NCI-H1694 (cell line): ENCODE measurements around the gene SLC50A1.

Experiments
- DNase-seq: peaks from one replicate; lab custom pipeline; 2025; lab: John Stamatoyannopoulos, UW

The SLC50A1 gene

DNA sequence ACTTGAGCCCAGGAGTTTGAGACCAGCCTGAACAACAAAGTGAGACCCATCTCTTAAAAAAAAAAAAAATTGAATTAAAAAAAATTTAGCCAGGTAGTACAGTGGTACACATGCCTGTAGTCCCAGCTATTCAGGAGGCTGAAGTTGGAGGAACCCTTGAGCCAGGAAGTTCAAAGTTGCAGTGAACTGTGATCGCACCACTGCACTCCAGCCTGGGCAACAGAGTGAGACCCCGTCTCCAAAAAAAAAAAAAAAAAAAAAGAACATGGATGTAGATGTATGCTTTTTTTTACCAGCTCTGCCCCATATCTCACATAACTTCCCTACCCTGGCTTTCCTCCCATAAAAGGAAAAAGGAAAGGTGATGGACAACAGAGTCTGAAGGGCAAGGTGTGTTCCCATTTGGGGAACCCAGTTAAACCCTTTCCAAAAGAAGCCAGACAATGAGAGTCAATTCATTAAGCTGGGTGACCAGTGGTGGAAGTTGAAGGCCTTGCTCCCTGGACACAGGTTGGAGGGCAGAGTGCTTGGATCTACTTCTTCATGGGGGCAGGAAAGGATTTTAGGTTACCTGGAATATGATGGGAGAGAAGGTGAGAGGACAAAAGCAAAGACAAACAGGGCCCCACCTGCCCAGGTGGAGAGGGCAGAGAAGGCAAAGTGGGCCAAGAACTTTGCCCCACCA is 34.6 kb downstream of the SLC50A1 start:
- no peak for DNase-seq

DNA sequence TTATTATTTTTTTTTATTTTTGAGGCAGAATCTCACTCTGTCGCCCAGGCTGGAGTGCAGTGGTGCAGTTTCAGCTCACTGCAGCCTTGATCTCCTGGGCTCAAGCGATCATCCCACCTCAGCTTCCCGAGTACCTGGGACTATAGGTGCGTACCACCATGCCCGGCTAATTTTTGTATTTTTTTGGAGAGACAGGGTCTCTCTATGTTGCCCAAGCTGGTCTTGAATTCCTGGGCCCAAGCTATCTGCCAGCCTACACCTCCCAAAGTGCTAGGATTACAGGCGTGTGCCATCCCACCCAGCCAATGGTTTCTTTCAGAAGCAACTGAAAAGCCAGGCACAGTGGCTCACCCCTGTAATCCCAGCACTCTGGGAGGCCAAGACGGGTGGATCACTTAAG is 35.2 kb downstream of the SLC50A1 start:
- DNase-seq: no peak

DNA sequence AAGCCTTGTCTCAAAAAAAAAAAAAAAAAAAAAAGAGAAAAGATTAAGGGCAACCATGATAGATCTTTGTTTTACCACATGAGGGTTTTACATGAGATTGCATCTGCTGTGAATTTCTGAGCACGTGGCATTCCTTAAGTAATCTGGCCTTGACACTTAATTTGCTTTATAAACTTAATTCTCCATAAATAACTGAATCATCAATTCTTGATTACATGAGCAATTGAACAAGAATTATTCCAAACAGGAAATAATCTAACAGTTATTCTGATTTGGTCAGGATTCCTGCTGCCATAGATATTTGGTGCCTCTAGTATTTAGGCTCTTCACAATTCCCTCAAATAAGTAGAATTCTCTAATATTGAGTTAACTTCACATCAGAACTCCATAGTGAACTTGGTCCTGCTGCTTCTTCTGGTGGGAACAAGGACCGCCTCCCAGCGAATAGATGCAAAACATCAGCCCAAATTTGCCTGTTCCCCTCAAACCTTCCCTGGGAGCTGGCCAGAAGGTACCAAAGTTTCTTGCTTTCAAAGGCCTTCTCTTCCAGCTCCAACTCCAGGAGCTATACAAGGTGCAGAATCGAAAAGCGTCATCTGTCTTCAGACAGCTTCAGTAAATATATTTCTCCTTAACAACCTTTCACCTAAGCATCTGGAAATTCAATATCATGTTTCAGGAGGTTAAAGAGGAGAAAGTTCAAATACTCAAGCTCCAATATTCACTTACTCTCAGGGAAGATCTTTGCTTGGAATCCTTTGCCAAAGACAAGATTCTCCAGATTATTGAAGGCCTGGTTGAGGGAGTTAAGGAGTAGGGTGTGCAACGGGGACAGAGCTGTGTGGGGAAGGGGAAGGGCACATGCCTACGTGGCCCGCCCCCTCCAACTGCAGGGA is 36.4 kb downstream of the SLC50A1 start:
- DNase-seq: no peak

DNA sequence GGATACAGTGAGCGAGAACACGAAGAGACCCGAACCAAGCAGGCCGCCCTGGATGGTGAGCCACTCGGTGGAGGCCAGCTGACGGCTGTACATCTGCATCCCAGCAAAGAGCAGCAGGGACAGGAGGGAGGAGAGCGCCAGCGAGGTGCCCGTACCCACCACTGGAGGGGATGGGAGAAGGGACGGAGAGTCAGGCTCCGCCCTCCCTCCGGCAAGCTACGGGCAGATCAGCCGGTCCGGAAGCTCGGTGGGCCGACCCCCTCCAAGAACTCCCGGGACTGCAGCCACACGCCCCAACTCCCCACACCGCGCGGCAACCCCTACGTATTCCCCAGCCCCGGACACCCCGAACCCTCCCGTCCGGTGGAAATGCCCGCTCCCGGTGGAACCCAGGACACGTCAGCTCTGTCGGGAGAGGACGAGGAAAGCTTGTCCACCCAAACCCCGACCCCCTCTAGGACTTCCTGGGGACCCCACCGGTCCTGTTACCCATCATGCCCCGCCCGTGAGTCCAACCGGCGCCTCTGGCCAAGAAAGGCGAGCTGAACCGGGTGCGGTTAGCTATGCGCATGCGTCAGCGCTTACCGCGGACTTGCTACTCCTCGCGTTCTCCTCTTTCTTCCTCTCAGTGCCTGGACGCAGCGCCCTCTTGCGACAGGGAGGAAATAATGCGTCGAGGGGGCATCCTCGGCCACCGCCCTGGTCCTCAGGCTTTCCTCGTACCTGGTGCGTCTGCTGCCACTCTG is 37.3 kb downstream of the SLC50A1 start, which contains the start of gene KRTCAP2:
Gene KRTCAP2, minus strand, starts transcription at position 573 of the 746 bp plus-strand sequence. Its CDS starts 80 bp downstream, at position 493.
- peak; percentile 100 for DNase-seq

DNA sequence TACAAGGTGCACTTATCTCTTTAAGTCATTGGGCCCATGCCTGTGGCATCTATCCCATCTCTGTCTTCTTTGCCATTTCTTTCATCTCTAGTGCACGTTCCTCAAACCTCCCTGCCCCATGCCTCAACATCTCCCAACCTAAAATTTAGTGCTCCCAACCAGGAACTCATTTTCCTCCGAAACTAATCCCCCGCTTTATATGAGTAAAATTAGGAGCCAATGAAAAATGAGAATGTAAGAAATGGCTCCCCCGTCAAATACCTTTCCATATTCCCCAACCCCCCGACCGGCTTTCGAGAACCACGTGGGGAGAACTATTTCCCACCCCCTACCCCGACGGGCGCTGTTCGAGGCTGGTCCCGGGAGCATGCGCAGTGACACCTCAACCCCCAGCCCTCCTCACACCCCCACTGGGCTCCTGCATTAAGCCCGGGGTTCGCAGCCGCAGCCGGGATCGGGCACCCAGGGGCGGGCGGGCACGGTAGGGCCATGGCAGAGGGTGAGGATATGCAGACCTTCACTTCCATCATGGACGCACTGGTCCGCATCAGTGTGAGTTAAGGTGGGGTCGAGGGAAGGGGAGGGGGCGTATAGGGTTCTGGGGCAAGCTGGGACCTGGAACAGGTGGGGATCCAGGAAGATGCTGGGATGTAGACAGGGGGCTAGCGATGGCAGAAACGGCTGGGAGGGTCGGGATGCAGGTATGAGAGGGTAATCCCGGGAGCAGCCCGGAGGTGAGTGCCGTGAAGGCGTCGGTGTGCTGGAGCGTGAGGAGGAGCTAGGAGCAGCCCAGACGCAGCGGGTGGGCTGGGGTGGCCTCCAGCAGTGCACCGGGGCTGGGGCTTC is 38.0 kb downstream of the SLC50A1 start, which contains the start of gene TRIM46:
Gene TRIM46, plus strand, starts transcription at position 372 of the 846 bp plus-strand sequence. Its CDS starts 118 bp downstream, at position 490.
- DNase-seq: peak; percentile 90

DNA sequence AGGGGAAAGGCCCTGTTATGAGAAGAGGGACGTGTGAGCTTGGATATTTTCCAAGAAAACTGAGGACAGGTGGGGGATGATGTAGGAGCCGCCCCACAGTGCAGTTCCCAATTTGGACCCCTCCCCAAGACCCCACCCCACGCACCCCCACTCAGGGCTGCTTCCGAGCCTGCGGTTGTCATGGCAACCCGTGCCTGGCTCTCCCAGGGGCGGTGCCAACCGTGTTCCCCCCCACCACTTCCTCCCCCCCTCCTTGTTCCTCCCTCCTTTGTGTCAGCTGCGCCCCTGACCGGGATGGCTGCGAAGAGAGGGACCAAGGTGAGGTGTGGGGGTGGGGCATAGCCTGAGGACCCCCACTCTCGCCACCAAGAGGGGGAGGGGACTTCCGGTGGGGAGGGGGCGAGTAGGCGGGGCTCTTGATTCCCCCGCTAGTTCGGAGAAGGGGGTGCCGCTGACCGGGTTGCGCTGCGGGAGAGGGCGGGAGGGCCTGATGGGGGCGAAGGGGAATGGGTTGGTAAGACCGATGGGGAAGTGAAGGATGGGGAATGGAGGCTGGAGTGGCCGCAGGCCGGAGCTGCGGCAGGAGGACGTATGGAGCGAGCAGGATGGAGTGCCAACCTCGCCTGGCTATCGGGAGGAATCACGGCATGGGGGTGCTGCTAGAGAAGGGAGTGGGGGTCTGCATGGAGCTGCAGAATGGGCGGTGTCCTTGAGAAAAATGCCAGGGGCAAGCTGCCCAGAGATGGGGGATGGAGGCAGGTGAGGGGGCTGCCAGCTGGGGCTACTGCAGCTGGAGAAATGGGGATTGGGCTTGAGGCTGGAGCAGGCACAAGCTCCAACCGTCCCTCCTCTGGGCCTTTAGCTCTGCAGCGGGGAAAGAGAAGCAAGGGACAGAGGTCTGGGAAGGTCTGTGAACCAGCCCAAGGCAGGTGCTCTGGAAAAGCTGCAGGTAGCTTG is 39.0 kb downstream of the SLC50A1 start:
- DNase-seq: peak; percentile 88

DNA sequence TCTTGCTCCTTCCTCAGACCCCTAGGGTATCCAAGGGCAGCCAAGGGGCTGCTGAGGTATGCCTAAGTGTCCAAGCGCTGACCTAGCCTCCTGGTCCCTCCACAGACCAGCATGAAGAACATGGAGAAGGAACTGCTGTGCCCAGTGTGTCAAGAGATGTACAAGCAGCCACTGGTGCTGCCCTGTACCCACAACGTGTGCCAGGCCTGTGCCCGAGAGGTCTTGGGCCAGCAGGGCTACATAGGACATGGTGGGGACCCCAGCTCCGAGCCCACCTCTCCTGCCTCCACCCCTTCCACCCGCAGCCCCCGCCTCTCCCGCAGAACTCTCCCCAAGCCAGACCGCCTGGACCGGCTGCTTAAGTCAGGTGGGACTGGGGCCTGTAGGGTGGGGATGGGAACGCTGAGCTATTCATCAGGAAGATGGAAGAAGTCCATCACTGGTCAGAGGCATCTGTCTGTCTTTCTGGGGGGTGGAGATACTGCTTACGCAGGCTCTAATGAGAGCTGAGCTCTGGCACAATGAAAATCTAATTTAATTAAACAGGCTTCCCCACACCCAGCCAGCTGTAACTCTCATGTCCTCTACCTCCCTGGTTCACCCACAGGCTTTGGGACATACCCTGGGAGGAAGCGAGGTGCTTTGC is 39.8 kb downstream of the SLC50A1 start:
- DNase-seq: no peak

DNA sequence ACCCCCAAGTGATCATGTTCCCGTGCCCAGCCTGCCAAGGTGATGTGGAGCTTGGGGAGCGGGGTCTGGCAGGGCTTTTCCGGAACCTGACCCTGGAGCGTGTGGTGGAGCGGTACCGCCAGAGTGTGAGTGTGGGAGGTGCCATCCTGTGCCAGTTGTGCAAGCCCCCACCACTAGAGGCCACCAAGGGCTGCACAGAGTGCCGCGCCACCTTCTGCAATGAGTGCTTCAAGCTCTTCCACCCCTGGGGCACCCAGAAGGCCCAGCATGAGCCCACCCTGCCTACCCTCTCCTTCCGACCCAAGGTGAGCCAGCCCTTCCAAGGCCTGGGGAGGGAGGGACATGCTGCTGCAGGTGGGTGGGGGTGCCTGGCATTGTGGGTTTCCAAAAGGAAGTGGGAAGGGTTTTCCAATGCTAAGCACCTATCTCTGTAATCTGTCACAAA is 40.3 kb downstream of the SLC50A1 start:
- peak; percentile 23 for DNase-seq

DNA sequence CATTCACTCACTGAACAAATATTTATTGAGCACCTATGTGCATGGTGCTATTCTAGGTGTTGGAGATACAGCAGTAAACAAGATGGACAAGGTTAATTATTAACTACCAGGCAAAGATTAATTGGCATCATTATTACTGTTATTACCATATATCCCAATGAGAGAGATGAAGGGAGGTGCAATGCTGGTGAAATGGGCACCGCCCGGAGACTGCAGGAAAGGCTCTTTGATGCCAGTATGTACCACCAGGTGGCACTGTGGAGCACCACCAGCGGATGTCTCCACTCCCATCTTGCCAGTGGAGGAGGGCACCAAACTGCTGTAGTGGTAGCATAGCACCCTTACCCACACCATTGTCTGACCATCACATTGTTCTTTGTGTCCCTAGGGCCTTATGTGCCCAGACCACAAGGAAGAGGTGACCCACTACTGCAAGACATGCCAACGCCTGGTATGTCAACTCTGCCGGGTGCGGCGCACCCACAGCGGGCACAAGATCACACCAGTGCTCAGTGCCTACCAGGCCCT is 41.0 kb downstream of the SLC50A1 start:
- DNase-seq: peak; percentile 95

DNA sequence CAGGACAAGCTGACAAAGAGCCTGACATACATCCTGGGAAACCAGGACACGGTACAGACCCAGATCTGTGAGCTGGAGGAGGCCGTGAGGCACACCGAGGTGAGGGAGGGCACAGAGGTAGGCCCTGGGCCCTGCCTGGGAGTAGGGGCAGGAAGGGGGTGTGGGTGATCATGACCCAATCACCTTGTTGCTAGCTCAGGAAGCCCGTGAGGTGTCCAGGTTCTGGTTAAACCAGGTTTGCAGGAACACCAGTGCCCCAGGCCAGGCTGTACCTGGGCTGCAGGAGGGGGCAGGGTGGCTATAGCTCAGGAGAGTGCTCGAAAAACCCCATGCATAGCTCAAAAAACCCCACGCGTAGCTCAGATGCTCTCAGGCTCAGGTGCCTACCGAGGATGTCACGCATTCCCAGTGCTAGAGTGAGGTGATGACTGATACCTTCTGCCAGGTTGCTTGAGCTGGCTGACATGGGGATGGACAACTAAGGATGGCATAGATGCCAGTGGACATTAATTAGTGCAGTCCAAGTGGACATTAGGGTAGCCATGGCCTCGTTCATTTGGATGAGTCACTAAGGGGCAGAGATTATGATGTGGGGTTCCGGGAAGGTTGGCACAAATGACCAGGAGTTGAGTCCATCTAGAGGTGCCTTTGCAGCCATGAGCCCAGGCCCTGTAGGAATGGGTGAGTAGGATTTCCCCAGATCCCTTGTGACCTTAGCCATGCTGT is 41.7 kb downstream of the SLC50A1 start:
- no peak for DNase-seq

DNA sequence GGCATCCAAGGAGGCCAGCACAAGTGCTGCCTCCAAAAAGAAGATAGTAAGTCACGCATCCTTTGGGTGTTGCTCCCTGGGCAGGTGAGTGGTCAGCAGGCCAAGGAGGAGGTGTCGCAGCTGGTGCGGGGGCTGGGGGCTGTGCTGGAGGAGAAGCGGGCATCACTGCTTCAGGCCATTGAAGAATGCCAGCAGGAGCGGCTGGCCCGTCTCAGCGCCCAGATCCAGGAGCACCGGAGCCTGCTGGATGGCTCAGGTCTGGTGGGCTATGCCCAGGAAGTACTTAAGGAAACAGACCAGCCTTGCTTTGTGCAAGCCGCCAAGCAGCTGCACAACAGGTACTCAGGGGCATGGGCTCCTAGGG is 42.2 kb downstream of the SLC50A1 start:
- DNase-seq: no peak

DNA sequence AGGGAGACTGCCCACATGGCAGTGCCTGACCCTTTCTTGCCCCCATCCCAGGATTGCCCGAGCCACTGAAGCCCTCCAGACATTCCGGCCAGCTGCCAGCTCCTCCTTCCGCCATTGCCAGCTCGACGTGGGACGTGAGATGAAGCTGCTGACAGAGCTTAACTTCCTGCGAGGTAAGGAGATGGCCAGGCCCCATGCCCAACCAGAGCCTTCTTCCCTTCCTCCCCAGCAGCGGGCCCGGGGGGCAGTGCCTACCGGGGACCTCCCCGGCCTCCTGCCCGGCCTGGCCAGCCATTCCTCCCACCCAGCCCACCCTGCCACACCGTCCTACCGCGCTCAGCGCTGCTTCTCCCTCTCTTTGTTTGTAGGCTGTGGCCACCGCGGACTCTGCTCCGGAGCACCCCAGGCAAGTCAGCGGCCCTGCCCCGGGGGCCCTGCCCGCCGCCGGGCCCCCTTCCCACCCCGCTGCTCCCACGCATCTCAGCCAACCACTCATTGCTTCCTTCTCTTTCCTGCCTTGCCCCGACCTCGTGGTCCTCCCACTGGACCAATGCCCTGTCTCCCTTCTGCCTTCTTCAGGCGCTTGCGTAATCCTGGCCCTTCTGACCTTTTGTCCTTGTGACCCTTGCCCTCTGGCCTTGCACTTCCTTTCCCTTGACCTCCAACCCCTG is 42.9 kb downstream of the SLC50A1 start:
- DNase-seq: no peak

DNA sequence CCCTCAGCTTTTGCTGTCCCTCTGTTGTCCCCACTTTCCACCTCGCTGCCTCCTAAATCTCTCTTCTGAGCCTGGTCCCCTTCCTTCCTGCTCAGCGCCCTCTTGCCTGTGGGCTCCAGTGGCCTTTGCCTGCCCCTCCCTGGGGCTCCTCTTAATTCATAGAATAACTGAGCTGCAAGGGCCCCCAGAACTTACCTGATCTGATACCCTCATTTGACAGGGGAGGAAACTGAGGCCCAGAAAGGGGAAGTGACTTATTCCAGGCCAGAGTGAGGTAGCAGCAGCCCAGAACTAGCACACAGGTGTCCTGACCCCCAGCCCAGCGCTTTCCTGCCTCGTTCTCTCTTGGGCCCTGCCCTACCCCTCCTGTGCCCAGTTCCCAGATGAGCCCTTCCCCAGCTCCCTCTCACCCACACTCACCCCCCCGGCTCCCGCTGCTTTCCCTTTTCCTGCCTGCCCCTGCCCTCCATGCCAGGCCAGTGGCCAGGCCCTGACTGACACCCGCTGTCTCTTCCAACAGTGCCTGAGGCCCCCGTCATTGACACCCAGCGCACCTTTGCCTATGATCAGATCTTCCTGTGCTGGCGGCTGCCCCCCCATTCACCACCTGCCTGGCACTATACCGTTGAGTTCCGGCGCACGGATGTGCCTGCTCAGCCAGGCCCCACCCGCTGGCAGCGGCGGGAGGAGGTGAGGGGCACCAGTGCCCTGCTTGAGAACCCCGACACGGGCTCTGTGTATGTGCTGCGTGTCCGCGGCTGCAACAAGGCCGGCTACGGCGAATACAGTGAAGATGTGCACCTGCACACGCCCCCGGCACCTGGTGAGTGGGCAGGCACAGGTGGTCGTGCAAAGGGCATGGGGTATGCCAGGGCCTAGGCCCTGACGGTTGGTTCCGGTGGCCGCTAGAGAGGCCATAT is 43.7 kb downstream of the SLC50A1 start:
- no peak for DNase-seq

DNA sequence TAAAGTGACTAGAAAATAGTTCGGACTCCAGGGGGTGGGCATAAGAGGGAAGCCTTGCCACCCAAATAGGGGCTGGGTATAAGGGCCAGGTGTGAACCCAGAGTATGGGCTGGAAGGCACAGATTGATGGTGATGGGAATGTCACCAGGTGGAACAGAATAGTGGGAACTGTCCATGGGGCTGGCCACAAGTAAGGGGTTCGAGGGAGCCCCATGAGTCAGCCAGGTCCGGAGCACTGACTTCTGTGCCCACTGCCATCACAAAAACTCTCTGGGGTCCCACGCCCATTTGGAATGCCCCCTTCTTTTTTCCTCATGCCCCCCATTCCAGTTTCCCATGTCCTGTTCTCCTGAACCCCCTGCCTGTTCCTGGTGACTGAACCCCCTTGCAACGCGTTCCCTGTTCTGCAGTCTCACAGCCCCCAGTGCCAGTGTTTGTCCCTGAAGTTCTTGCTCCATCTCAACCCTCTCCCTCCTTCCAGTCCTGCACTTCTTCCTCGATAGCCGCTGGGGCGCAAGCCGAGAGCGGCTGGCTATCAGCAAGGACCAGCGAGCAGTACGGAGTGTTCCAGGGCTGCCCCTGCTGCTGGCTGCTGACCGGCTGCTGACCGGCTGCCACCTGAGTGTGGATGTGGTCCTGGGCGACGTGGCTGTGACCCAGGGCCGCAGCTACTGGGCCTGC is 45.9 kb downstream of the SLC50A1 start:
- DNase-seq: no peak

DNA sequence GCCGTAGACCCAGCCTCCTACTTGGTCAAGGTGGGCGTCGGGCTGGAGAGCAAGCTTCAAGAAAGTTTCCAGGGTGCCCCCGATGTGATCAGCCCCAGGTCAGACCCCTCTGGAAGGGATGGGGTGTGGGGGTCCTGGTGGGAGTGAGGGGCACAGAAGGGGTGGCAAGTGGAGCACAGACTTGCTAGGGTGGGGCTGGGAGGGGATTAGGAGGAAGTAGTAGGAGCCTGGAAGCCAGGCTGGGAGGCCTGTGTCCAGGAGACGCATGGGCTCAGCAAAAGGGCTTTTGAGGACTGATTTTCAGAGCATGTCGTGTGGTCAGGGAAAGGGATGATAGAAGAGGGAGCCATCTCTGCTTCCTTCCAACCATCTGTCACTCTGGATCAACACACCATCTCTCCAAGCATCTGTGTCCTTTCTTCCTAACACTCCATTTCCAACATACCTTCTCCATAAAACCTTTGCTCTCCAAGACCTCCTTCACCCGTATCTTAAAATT is 46.4 kb downstream of the SLC50A1 start:
- DNase-seq: no peak

DNA sequence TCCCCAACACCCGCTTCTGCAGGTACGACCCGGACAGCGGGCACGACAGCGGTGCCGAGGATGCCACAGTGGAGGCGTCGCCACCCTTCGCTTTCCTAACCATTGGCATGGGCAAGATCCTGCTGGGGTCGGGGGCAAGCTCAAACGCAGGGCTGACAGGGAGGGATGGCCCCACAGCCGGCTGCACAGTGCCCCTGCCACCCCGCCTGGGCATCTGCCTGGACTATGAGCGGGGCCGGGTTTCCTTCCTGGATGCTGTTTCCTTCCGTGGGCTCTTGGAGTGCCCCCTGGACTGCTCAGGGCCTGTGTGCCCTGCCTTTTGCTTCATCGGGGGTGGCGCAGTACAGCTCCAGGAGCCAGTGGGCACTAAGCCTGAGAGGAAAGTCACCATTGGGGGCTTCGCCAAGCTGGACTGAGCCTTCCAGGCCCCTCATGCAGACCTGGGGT is 48.1 kb downstream of the SLC50A1 start:
- DNase-seq: no peak
